Vagina (tissue), 2 donors: ENCODE data around the gene SYNE1. TPM values are rescaled to one million over a fixed set of nuclear protein-coding genes. Genes with fewer than 3 reads are reported as not detected.
A peak's percentile ranks its signal among the peaks of the same experiment; 100 is the strongest.

ENCODE experiments used
- DNase-seq, 2 donors: peaks; one replicate each; pipeline ENCODE4 v3.0.0-alpha.2; 2017; ENCODE audit errors: extremely low spot score in 2 of 2
- H3K27ac ChIP-seq: fragments of 200-600 bp; sonication (generic); one replicate; pipeline ENCODE4 v1.5.1; 2019
- H3K27me3 ChIP-seq: fragments of 200-600 bp; sonication (generic); one replicate; pipeline ENCODE4 v1.5.1; 2019
- H3K36me3 ChIP-seq, 2 donors: fragments of 200-600 bp; sonication (generic); one replicate each; pipeline ENCODE4 v1.5.1; 2017 to 2019
- H3K4me1 ChIP-seq: fragments of 200-600 bp; sonication (generic); one replicate; pipeline ENCODE4 v1.5.1; 2019
- H3K4me3 ChIP-seq, 2 donors: fragments of 200-600 bp; sonication (generic); 1 replicate in 1 of 2; 2 replicates in 1 of 2; pipeline ENCODE4 v1.5.1; 2016 to 2019
- H3K9me3 ChIP-seq: fragments of 200-600 bp; sonication (generic); one replicate; pipeline ENCODE4 v1.5.1; 2019
- CTCF ChIP-seq, 3 experiments: fragments of 450-650 bp in 2 of 3; fragments of 200-600 bp in 1 of 3; sonication (generic) in 1 of 3; IDR thresholded peaks; one replicate each; pipeline ENCODE4 v1.5.1; 2017 to 2019; ENCODE audit warnings: antibody characterized with exemption in 3 of 3, mild to moderate bottlenecking in 2 of 3, moderate library complexity in 2 of 3
- POLR2A ChIP-seq, 2 donors: fragments of 450-650 bp; IDR thresholded peaks; one replicate each; pipeline ENCODE4 v1.6.1; 2017; ENCODE audit warnings: antibody characterized with exemption in 2 of 2, mild to moderate bottlenecking in 2 of 2, moderate library complexity in 2 of 2
- POLR2AphosphoS5 ChIP-seq, 2 donors: sonication (generic); formaldehyde crosslinking; IDR thresholded peaks; one replicate each; pipeline ENCODE4 v1.9.0; 2017; ENCODE audit warnings: antibody characterized with exemption in 2 of 2, mild to moderate bottlenecking in 2 of 2, low read depth in 1 of 2; ENCODE audit not compliant: insufficient read depth in 1 of 2
- intact Hi-C: fragments of 100-400 bp; cut with DNase I; formaldehyde crosslinking; loops from one replicate; pipeline ENCODE4 v1.15.1; 2023
- total RNA-seq: library from RNA; depleted of rRNA; stranded (reverse); fragments of >200 nt; gene quantifications from one replicate; pipeline ENCODE4 v1.2.3, GENCODE V29; 2016

The SYNE1 gene
- total RNA-seq, 1 donor from 2014 or later = 81.5 TPM

DNA sequence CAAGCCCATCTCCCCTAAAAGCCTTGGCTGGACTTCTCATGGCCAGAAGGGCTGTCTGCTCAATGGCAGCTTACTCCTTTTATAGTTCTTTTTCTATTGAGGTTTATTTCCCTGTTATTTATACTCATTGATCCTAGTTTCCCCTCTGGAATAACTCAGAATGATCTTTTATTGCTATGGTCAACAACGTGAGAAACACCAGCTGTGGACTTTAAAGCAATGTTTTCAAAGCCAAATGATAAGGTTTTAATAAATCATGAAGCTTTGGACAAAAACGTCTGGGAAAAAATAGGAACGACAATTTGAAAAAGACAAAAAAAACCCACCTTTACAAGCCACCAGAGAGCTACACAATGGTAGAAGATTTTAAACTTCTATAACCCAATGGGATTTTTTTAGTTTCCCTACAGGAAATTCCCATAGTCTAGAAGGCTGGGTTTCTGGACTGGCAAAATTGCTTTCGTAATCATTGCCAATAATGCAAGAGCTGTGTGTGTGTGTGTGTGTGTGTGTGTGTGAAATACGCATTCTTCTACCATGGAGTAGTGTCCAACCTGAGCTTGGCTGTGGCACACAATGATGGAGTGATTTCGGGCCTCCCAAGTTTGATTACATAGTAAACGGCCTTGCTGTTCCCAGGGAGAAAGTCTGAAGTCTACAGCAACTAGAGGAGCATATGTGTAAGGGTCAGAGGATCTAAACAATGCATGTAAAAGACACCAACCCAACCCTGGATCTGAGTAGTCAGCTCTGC is 396.0 kb downstream of the SYNE1 start:
- intact Hi-C loops = no loop called here
- no peaks in the 10 kb centered on the region for H3K9me3 ChIP-seq
- peaks cover 31% of the 10 kb centered on the region for H3K4me1 ChIP-seq
- peak overlapping the region; percentile 71 for H3K27ac ChIP-seq
- H3K4me3 ChIP-seq = no peak overlapping the region
- DNase-seq = no peak
- H3K27me3 ChIP-seq = no peaks in the 10 kb centered on the region
- TF ChIP-seq POLR2AphosphoS5 (IDR thresholded peaks at IDR 0.05; ENCODE audit: insufficient read depth in 1 of 2, low read depth in 1 of 2) (peak in 1 of 2 donors; percentile 13), CTCF (IDR thresholded peaks at IDR 0.05) (no peak)
- H3K36me3 ChIP-seq = peaks cover 0 to 41% of the 10 kb centered on the region in 2 donors

- H3K4me3 ChIP-seq = no peak overlapping the region
- no peak for DNase-seq
- TF ChIP-seq POLR2AphosphoS5 (IDR thresholded peaks at IDR 0.05; ENCODE audit: insufficient read depth in 1 of 2, low read depth in 1 of 2) = no peak
- TF ChIP-seq POLR2A (IDR thresholded peaks at IDR 0.05) = no peak
- no peak for TF ChIP-seq CTCF (IDR thresholded peaks at IDR 0.05)
- peak overlapping the region; percentile 71 for H3K27ac ChIP-seq
- no peaks in the 10 kb centered on the region for H3K9me3 ChIP-seq
- peaks cover 27% of the 10 kb centered on the region for H3K4me1 ChIP-seq
- H3K27me3 ChIP-seq = no peaks in the 10 kb centered on the region
- H3K36me3 ChIP-seq = peaks cover 0 to 47% of the 10 kb centered on the region in 2 donors
- intact Hi-C loops = no loop called here
Observed at GRCh38 chr6:152240436-152240835, 396.7 kb downstream of the SYNE1 start.

DNA sequence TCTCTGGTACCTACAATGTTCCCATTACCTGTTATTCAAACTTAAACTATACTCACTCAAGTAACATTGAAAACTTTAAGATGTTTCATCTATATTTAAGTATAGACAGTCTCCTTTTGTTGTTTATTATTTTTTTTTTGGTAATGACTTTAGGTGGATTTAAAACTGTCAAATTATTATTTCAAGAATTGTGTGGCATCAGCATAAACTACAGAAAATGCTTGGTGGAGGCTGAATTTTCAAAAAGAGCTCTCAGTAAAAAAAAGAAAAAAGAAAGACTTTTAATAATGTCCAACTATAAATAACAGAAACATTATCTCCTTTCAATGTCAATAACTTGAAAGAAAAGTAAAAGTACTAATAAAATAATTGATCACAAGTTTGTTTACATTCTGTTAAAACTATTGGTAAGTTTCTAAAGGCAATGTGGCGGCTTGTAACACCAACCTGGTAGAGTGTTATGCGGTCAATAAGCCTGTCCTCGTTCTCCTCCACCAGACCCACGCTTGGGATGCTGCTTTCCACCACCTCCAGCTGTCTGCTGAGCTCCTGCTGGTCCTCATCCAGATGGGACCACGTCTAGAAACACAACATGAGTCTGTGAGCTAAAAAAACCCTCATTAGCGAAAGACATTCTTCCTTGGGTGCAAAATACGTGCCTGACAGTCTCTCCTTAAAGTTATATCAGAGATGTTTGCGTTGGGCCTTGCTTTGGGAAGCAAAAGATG is 400.6 kb downstream of the SYNE1 start:
- TF ChIP-seq CTCF (IDR thresholded peaks at IDR 0.05) (no peak), POLR2A (IDR thresholded peaks at IDR 0.05) (no peak), POLR2AphosphoS5 (IDR thresholded peaks at IDR 0.05; ENCODE audit: insufficient read depth in 1 of 2, low read depth in 1 of 2) (no peak)
- H3K27me3 ChIP-seq = no peaks in the 10 kb centered on the region
- H3K4me1 ChIP-seq = peaks cover 11% of the 10 kb centered on the region
- H3K36me3 ChIP-seq = peaks cover 0 to 65% of the 10 kb centered on the region in 2 donors
- H3K27ac ChIP-seq = no peak overlapping the region
- intact Hi-C loops = no loop called here
- no peak for DNase-seq
- H3K9me3 ChIP-seq = no peaks in the 10 kb centered on the region
- H3K4me3 ChIP-seq = no peak overlapping the region

- H3K4me1 ChIP-seq = peaks cover 11% of the 10 kb centered on the region
- H3K36me3 ChIP-seq = peaks cover 0 to 43% of the 10 kb centered on the region in 2 donors
- intact Hi-C loops = no loop called here
Observed at GRCh38 chr6:152233547-152234320, 403.4 kb downstream of the SYNE1 start.

More at GRCh38 chr6:152233547-152234320, 403.4 kb downstream of the SYNE1 start:
- Histone ChIP-seq H3K4me3 (no peak overlapping the region), H3K27ac (peak overlapping the region; percentile 66), H3K27me3 (no peaks in the 10 kb centered on the region), H3K9me3 (no peaks in the 10 kb centered on the region)
- TF ChIP-seq CTCF (IDR thresholded peaks at IDR 0.05) (no peak), POLR2AphosphoS5 (IDR thresholded peaks at IDR 0.05; ENCODE audit: insufficient read depth in 1 of 2, low read depth in 1 of 2) (no peak), POLR2A (IDR thresholded peaks at IDR 0.05) (no peak)
- no peak for DNase-seq
